Mesothelial cell of epicardium (in vitro differentiated cells): ENCODE data around the gene PIM3. TPM values are rescaled to one million over a fixed set of nuclear protein-coding genes. Genes with fewer than 3 reads are reported as not detected.
A peak's percentile ranks its signal among the peaks of the same experiment; 100 is the strongest.

Experiments
- DNase-seq, 2 experiments: peaks; one replicate each; pipeline ENCODE4 v3.0.0; 2021; ENCODE audit warnings: low spot score in 2 of 2; ENCODE audit not compliant: unreplicated experiment in 2 of 2
- H3K27ac Mint-ChIP-seq: 2 replicates; pipeline ENCODE4 v1.8.0; 2021; ENCODE audit warnings: mixed read lengths
- H3K27me3 Mint-ChIP-seq: 2 replicates; pipeline ENCODE4 v1.8.0; 2021; ENCODE audit warnings: low read depth, mixed read lengths
- H3K36me3 Mint-ChIP-seq: 2 replicates; pipeline ENCODE4 v1.8.0; 2021; ENCODE audit warnings: mixed read lengths
- H3K4me1 Mint-ChIP-seq: 2 replicates; pipeline ENCODE4 v1.8.0; 2021; ENCODE audit warnings: mixed read lengths
- H3K4me3 Mint-ChIP-seq: 2 replicates; pipeline ENCODE4 v1.8.0; 2021; ENCODE audit warnings: mild to moderate bottlenecking, moderate library complexity, mixed read lengths
- H3K9me3 Mint-ChIP-seq: 2 replicates; pipeline ENCODE4 v1.8.0; 2021; ENCODE audit warnings: mixed read lengths
- total RNA-seq: library from RNA; stranded (reverse); gene quantifications from 3 replicates; pipeline ENCODE4 v1.2.1, GENCODE V29; 2021
- TF ChIP-seq, protein P1 (sequence below): fragments of 200-600 bp; sonication (generic); IDR thresholded peaks from one replicate; pipeline ENCODE4 v1.5.0; 2021; ENCODE audit warnings: antibody characterized with exemption; ENCODE audit not compliant: unreplicated experiment

The PIM3 gene
- total RNA-seq, 1 donor from 2014 or later, result 59.8 TPM

DNA sequence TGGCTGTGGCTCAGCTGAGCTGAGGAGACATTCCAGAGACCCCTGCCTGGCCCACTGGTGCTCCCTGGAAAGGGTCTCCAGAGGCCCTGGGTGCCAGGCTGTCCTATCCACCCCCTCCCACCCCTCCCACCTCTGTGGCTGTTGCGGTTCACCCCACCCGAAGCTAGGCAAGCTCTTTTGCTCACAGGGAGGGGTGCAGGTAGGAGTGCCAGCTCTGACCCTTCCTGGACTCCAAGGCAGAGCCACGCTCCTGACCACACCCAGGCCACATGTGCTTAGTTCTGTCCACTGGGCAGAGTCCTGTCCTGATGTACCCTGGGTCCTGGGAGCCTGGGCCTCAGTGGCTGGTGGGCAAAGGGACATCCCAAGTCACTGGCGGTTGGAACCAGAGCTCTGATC lies 35.5 kb downstream of the PIM3 start:
- Mint-ChIP-seq H3K9me3 (peaks cover 11% of the 10 kb centered on the region), H3K4me3 (no peak overlapping the region), H3K27ac (no peak overlapping the region), H3K27me3 (peaks cover 28% of the 10 kb centered on the region), H3K36me3 (no peaks in the 10 kb centered on the region), H3K4me1 (peaks cover 6% of the 10 kb centered on the region)
- TF ChIP-seq, protein P1, sequence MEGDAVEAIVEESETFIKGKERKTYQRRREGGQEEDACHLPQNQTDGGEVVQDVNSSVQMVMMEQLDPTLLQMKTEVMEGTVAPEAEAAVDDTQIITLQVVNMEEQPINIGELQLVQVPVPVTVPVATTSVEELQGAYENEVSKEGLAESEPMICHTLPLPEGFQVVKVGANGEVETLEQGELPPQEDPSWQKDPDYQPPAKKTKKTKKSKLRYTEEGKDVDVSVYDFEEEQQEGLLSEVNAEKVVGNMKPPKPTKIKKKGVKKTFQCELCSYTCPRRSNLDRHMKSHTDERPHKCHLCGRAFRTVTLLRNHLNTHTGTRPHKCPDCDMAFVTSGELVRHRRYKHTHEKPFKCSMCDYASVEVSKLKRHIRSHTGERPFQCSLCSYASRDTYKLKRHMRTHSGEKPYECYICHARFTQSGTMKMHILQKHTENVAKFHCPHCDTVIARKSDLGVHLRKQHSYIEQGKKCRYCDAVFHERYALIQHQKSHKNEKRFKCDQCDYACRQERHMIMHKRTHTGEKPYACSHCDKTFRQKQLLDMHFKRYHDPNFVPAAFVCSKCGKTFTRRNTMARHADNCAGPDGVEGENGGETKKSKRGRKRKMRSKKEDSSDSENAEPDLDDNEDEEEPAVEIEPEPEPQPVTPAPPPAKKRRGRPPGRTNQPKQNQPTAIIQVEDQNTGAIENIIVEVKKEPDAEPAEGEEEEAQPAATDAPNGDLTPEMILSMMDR, result no peak
- DNase-seq, result no peak

DNA sequence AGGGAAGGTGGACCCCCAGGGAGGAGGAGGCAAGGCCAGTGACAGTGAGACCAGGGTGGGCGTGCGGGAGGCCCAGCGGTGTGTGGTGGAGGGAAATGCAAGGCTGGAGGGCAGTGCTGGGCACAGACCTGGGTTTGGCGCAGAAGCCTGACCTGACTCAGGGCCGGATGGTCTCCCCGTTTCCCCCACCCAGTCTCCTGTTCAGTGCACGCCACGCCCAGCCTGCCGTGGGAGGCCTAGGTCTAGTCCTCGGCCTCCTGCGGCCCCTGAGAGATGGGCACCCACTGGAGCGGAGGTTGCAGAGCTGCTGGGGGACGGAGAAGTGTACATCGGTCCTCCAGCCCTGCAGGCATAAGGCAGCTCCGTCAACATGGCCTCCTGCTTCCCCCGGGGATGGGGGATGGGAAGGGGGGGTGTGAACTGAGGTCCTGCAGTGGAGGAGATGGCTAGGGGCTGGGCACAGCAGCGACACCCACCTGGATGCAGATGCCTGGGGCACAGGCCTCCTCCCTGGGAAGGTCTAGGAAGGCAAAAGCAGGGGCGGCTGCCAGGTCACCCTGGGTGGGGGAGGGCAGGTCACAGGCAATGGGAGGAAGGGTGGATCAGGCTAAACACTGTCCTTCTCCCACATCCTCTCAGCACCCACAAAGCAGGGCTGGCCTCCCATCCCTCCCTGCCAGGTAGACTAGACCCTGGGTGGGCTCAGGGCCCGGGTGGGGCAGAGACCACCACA lies 36.1 kb downstream of the PIM3 start:
- Mint-ChIP-seq H3K36me3 (no peaks in the 10 kb centered on the region), H3K4me3 (no peak overlapping the region), H3K9me3 (peaks cover 6% of the 10 kb centered on the region), H3K4me1 (peaks cover 6% of the 10 kb centered on the region), H3K27me3 (peaks cover 32% of the 10 kb centered on the region), H3K27ac (no peak overlapping the region)
- no peak for DNase-seq
- TF ChIP-seq, protein P1, result no peak

DNA sequence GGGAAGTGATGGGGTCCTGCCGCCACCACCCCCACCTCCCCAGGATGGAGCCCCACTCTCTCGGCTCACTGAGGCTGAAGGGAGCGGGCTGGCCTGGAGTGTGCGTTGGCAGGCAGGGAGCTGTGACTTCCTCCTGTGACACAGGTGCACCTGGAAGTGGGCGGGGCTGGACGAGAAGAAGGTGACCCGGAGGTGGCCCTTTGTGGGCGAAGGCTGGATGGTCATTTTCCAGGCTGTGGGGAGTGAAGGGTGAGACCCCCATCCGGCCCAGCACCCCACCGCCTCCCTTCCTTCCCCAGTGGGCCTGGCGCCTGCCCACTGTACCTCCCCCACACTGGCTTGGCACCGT lies 36.7 kb downstream of the PIM3 start:
- TF ChIP-seq, protein P1, result no peak
- Mint-ChIP-seq H3K27me3 (peaks cover 34% of the 10 kb centered on the region), H3K36me3 (no peaks in the 10 kb centered on the region), H3K4me3 (no peak overlapping the region), H3K27ac (no peak overlapping the region), H3K4me1 (peaks cover 6% of the 10 kb centered on the region), H3K9me3 (peaks cover under 1% of the 10 kb centered on the region)
- no peak for DNase-seq

DNA sequence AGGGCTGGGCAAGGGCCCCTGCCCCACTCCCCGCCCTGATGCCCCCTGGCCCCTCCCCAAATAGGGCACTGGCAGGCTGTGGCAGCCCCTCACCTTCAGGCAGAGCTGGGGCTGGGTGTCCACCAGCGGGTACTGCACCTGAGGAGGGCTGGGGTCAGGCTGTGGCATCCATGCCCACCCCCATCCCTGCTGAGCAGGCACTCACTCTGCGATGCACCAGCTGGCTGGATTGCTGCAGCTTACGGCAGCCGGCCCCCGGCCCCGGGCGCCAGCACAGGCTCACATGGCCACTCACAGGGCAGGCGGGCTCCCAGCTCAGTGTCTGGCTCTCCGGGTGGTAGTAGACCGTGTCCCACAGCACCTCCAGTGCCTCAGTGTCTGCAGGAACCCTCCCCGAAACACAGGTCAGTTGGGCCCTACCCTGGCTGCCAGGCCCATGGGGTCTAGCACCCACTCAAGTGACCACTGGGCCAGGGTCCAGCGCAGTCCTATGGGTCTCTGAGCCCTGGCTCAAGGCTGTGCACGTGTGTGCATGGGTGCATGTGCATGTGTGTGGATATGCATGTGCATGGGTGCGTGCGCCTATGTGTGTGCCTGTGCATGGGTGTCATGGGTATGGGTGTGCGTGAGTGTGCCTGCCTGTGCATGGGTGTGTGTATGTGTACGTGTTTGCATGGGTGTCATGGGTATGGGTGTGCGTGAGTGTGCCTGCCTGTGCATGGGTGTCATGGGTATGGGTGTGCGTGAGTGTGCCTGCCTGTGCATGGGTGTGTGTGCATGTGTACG lies 37.6 kb downstream of the PIM3 start:
- peaks cover 6% of the 10 kb centered on the region for H3K4me1 Mint-ChIP-seq
- no peak overlapping the region for H3K27ac Mint-ChIP-seq
- no peak for DNase-seq
- H3K27me3 Mint-ChIP-seq, result peaks cover 39% of the 10 kb centered on the region
- H3K9me3 Mint-ChIP-seq, result no peaks in the 10 kb centered on the region
- TF ChIP-seq, protein P1, result no peak
- H3K36me3 Mint-ChIP-seq, result no peaks in the 10 kb centered on the region
- peak overlapping the region; percentile 15 for H3K4me3 Mint-ChIP-seq

DNA sequence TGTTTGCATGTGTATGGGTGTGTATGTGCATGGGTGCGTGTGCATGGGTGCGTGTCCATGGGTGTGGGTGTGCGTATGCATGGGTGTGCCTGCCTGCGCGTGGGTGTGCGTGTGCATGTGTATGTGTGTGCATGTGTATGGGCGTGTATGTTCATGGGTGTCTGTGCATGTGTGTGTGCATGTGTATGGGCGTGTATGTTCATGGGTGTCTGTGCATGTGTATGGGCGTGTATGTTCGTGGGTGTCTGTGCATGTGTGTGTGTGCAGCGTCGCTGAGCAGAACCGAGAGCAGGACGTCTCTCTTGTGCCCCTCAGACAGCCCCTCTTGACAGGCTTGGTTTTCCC lies 38.1 kb downstream of the PIM3 start:
- Mint-ChIP-seq H3K27ac (no peak overlapping the region), H3K4me3 (peak overlapping the region; percentile 34)
- no peak for DNase-seq

More for the DNA sequence above, 38.1 kb downstream of the PIM3 start:
- Mint-ChIP-seq H3K4me1 (peaks cover 6% of the 10 kb centered on the region), H3K27me3 (peaks cover 38% of the 10 kb centered on the region), H3K36me3 (no peaks in the 10 kb centered on the region), H3K9me3 (no peaks in the 10 kb centered on the region)
- TF ChIP-seq, protein P1, result no peak
